Endothelial cell (in vitro differentiated cells): Measurements from ENCODE around the gene WDR54. TPM values are rescaled to one million over a fixed set of nuclear protein-coding genes. Genes with fewer than 3 reads are reported as not detected.
"Not testable (repeated sequence)": the region's sequence is repeated elsewhere in the genome, so short reads cannot be mapped to it uniquely, and the experiment has no call there.

ENCODE experiments used
- DNase-seq: peaks from one replicate; pipeline ENCODE4 v3.0.0; 2021; ENCODE audit warnings: low spot score
- H3K27ac Mint-ChIP-seq: one replicate; pipeline ENCODE4 v1.8.0; 2021; ENCODE audit warnings: mixed read lengths, inconsistent platforms; ENCODE audit not compliant: unreplicated experiment
- H3K27me3 Mint-ChIP-seq: one replicate; pipeline ENCODE4 v1.8.0; 2021; ENCODE audit warnings: mild to moderate bottlenecking, moderate library complexity, mixed read lengths, inconsistent platforms; ENCODE audit not compliant: unreplicated experiment
- H3K36me3 Mint-ChIP-seq: one replicate; pipeline ENCODE4 v1.8.0; 2021; ENCODE audit warnings: mild to moderate bottlenecking, low read depth, mixed read lengths, inconsistent platforms; ENCODE audit not compliant: unreplicated experiment
- H3K4me1 Mint-ChIP-seq: one replicate; pipeline ENCODE4 v1.8.0; 2021; ENCODE audit warnings: mild to moderate bottlenecking, mixed read lengths, inconsistent platforms; ENCODE audit not compliant: unreplicated experiment
- H3K4me3 Mint-ChIP-seq: one replicate; pipeline ENCODE4 v1.8.0; 2021; ENCODE audit warnings: mild to moderate bottlenecking, mixed read lengths, inconsistent platforms; ENCODE audit not compliant: unreplicated experiment
- H3K9me3 Mint-ChIP-seq: one replicate; pipeline ENCODE4 v1.8.0; 2021; ENCODE audit warnings: mixed read lengths, inconsistent platforms; ENCODE audit not compliant: unreplicated experiment
- total RNA-seq: library from RNA; stranded (reverse); fragmentation: NEBNext Ultra II Directional; extraction: Animal tissue kit (Norgen Biotek cat#: 25700); gene quantifications from one replicate; pipeline ENCODE4 v1.2.1, GENCODE V29; 2021; ENCODE audit not compliant: unreplicated experiment
- TF ChIP-seq, protein P1 (sequence below): fragments of 200-600 bp; sonication (generic); IDR thresholded peaks from one replicate; pipeline ENCODE4 v1.5.0; 2021; ENCODE audit warnings: antibody characterized with exemption; ENCODE audit not compliant: unreplicated experiment

WDR54 gene
- total RNA-seq, 1 donor from 2014 or later = 34.1 TPM

DNA sequence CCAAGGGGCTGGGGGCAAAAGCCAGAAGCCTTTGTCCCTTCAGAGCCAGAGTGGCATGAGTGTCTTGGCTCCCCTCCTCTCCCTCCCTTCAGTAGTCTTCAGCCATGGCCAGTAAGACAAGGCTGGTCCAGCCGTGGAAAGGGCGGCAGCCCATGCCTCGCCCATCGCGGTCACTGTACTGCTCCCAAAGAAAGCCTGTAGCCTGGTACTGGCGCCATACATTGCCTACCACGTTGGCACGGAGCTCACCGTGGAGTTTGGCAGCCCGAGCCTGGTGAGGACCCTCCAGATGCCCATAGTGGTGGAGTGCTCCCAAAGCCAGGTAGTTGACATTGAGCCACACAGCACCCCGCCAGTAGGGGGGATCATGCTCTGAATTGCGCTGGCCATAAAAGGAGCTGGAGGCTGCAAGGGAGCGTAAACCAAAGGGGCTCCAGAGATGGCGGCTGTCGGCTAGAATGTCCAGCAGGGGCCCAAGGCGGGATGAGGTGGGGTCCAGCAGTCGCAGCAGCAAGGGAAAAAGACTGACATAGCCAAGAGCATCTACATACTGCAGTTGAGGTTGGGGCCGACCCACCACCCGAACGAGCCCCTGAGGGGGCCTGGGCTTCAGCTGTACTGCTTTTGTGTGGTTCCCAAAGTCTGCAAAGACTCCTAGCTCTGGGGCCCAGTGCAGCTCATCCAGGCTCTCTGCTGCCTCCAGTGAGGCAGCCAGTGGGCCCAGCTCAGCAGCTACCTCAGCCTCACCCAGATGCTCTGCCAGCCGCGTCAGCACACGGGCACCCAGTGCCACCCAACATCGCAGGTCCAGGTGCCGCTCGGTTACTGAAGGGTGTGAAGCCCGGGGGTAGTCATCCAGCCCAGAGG is 39.9 kb downstream of the WDR54 start:
- Mint-ChIP-seq H3K27ac (no peak overlapping the region), H3K27me3 (peaks cover 18% of the 10 kb centered on the region), H3K9me3 (no peaks in the 10 kb centered on the region), H3K36me3 (peaks cover 9% of the 10 kb centered on the region), H3K4me3 (no peak overlapping the region), H3K4me1 (peaks cover 30% of the 10 kb centered on the region)
- TF ChIP-seq, protein P1, sequence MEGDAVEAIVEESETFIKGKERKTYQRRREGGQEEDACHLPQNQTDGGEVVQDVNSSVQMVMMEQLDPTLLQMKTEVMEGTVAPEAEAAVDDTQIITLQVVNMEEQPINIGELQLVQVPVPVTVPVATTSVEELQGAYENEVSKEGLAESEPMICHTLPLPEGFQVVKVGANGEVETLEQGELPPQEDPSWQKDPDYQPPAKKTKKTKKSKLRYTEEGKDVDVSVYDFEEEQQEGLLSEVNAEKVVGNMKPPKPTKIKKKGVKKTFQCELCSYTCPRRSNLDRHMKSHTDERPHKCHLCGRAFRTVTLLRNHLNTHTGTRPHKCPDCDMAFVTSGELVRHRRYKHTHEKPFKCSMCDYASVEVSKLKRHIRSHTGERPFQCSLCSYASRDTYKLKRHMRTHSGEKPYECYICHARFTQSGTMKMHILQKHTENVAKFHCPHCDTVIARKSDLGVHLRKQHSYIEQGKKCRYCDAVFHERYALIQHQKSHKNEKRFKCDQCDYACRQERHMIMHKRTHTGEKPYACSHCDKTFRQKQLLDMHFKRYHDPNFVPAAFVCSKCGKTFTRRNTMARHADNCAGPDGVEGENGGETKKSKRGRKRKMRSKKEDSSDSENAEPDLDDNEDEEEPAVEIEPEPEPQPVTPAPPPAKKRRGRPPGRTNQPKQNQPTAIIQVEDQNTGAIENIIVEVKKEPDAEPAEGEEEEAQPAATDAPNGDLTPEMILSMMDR = no peak
- peak; percentile 35 for DNase-seq

DNA sequence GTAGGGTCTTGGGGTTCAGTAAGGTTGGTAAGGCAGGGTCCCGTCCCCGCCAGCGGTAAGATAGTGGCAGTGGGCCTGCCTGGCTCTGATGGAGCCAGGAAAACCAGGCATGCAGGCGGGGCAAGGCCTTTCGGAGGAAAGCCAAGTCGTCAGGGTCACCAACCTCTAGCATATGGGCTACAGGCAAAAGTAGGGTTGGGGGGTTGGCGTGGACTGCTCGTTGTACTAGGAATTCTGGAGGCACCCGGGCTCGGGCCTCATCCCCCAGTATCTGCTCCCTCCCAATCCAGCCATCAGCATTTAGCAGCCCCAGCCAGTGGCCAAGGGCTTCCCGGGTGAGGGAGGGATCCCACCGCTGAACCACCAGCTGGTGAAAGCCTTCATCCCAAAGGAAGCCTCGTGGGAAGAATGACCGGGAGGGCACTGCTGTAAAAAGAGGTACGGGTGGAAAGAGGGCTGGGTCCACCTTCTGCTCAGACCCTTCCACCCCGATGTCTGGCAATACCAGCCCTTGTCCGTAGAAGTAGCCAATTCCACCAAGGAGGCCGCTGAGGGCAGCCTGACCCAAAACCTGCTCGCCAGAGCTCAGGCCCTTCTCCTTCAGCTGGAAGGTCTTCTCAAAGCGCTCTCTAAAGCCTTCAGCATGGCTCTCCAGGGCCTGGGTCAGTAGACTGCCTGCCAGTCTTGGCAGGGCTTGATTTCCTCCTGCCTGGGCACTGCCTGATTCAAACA is 40.7 kb downstream of the WDR54 start:
- Mint-ChIP-seq H3K27me3 (peaks cover 18% of the 10 kb centered on the region), H3K4me1 (peaks cover 27% of the 10 kb centered on the region), H3K4me3 (no peak overlapping the region), H3K9me3 (no peaks in the 10 kb centered on the region), H3K36me3 (peaks cover 9% of the 10 kb centered on the region), H3K27ac (no peak overlapping the region)
- TF ChIP-seq, protein P1 = no peak
- DNase-seq = no peak

DNA sequence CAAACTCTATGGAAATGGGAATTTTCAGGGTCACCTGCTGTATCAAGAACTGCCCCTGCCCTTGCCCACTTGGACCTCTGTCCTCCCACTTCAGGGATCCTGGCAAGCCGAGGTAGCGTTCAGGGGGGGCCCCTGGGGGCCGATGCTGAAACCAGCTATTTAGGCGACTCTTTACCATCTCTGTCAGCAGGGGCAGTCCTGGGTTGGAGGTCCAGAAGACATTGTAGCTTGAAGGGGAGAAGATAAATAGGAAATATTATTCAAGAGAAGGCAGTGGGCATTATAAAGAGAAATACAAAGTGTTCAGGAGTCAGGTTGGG is 41.2 kb downstream of the WDR54 start:
- TF ChIP-seq, protein P1 = no peak
- Mint-ChIP-seq H3K4me1 (peaks cover 27% of the 10 kb centered on the region), H3K9me3 (no peaks in the 10 kb centered on the region), H3K36me3 (peaks cover 9% of the 10 kb centered on the region), H3K4me3 (no peak overlapping the region), H3K27ac (no peak overlapping the region), H3K27me3 (peaks cover 18% of the 10 kb centered on the region)
- no peak for DNase-seq

DNA sequence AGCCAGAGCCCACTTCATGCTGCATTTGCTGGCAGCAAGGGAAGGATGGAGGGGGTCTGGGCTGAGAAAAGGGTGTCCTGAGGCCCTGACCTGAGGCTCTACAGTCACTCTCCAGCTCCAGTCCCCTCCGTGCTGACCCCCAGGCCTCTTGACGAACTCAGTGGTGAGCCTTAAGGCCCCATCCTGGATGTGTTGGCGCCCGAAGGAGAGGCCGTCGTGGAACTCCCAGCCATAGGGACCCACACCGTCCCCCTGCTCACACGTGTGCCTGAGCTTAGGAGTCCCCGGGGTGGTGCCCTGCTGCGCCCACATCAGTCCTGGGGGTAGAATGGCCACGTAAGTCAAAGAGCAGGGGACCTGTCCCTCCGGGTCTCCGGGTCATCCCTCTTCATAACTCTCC is 42.9 kb downstream of the WDR54 start:
- TF ChIP-seq, protein P1 = no peak
- no peak for DNase-seq
- peaks cover 14% of the 10 kb centered on the region for H3K27me3 Mint-ChIP-seq

DNA sequence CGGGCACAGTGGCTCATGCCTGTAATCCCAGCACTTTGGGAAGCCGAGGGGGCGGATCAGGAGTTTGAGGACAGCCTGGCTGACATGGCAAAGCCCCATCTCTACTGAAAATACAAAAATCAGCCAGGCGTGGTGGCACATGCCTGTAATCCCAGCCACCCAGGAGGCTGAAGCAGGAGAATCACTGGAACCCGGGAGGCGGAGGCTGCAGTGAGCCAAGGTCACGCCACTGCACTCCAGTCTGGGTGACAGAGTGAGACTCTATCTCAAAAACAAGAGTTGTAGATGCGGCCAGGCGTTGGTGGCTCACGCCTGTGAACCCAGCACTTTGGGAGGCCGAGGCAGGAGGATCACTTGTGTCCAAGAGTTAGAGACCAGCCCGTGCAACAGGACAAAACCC is 49.2 kb downstream of the WDR54 start:
- H3K4me1 Mint-ChIP-seq = peaks cover 10% of the 10 kb centered on the region
- peaks cover 17% of the 10 kb centered on the region for H3K36me3 Mint-ChIP-seq
- H3K27ac Mint-ChIP-seq, H3K27me3 Mint-ChIP-seq, DNase-seq, H3K9me3 Mint-ChIP-seq: not testable (repeated sequence)
- H3K4me3 Mint-ChIP-seq = peak overlapping the region; percentile 66

More for the DNA sequence above, 42.9 kb downstream of the WDR54 start:
- Mint-ChIP-seq H3K36me3 (peaks cover 9% of the 10 kb centered on the region), H3K27ac (no peak overlapping the region), H3K4me3 (peak overlapping the region; percentile 90), H3K4me1 (peaks cover 15% of the 10 kb centered on the region), H3K9me3 (no peaks in the 10 kb centered on the region)
